Measurements from ENCODE around the gene PCSK2.

Gene PCSK2

DNA sequence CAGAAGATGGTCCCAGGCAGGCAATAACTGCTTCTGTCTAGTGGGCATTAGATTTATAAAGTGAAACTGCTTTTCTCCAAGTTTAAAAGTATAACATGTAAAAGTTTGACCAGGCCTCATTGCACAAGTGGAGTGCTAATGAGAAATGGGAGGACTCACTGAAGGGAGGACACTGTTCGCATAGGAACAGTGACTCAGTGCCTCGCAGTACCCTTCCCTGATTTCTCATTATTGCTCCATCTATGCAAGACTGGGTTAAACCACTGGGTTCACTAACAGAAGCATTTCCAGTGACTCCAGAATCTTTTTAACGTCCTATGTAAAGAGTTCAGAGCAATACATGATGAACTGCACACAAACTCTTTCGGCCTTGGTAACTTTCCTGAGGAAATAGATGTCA lies 79.6 kb downstream of the PCSK2 start:
- H3K27me3 ChIP-seq (ENCODE audit: insufficient read depth, poor library complexity, severe bottlenecking), result peaks cover 2% of the 10 kb centered on the region

DNA sequence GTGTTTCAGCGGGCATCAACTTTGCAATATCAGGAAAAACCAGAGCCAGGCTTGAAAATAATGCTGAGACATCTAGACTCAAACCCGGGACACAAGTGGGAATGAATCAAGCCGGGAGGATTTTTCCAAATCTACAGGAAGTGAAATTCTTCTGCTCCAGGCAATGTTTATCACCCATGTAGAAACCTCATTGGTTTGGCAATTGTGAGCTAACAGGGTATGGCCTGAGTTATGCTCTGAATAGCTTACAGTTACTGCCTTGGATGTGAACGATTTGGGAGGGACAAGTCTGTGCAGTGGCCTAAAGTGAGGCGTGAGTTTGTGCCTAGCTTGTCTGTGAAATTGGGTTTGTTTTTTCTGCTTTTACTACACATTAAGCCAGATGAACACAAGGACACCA lies 87.4 kb downstream of the PCSK2 start:
- H3K27ac ChIP-seq (ENCODE audit: poor library complexity, severe bottlenecking), result no peak overlapping the region
- TF ChIP-seq, protein P1, sequence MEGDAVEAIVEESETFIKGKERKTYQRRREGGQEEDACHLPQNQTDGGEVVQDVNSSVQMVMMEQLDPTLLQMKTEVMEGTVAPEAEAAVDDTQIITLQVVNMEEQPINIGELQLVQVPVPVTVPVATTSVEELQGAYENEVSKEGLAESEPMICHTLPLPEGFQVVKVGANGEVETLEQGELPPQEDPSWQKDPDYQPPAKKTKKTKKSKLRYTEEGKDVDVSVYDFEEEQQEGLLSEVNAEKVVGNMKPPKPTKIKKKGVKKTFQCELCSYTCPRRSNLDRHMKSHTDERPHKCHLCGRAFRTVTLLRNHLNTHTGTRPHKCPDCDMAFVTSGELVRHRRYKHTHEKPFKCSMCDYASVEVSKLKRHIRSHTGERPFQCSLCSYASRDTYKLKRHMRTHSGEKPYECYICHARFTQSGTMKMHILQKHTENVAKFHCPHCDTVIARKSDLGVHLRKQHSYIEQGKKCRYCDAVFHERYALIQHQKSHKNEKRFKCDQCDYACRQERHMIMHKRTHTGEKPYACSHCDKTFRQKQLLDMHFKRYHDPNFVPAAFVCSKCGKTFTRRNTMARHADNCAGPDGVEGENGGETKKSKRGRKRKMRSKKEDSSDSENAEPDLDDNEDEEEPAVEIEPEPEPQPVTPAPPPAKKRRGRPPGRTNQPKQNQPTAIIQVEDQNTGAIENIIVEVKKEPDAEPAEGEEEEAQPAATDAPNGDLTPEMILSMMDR (IDR thresholded peaks at IDR 0.05; ENCODE audit: poor library complexity, severe bottlenecking), result no peak
- DNase-seq (ENCODE audit: low spot score) (no peak), ATAC-seq (ENCODE audit: low read depth) (no peak)
- no peaks in the 10 kb centered on the region for H3K36me3 ChIP-seq (ENCODE audit: low read depth)
- no peaks in the 10 kb centered on the region for H3K4me1 ChIP-seq (ENCODE audit: insufficient read depth, poor library complexity, severe bottlenecking)
- no peak overlapping the region for H3K4me3 ChIP-seq (ENCODE audit: severe bottlenecking)
- no peaks in the 10 kb centered on the region for H3K9me3 ChIP-seq (ENCODE audit: severe bottlenecking)
- H3K27me3 ChIP-seq (ENCODE audit: insufficient read depth, poor library complexity, severe bottlenecking), result peaks cover 45% of the 10 kb centered on the region

More for the DNA sequence above, 79.6 kb downstream of the PCSK2 start:
- Histone ChIP-seq H3K4me3 (ENCODE audit: severe bottlenecking) (no peak overlapping the region), H3K36me3 (ENCODE audit: low read depth) (no peaks in the 10 kb centered on the region), H3K9me3 (ENCODE audit: severe bottlenecking) (no peaks in the 10 kb centered on the region), H3K27ac (ENCODE audit: poor library complexity, severe bottlenecking) (no peak overlapping the region), H3K4me1 (ENCODE audit: insufficient read depth, poor library complexity, severe bottlenecking) (no peaks in the 10 kb centered on the region)
- TF ChIP-seq, protein P1 (IDR thresholded peaks at IDR 0.05; ENCODE audit: poor library complexity, severe bottlenecking), result no peak
- DNase-seq (ENCODE audit: low spot score) (no peak), ATAC-seq (ENCODE audit: low read depth) (no peak)

DNA sequence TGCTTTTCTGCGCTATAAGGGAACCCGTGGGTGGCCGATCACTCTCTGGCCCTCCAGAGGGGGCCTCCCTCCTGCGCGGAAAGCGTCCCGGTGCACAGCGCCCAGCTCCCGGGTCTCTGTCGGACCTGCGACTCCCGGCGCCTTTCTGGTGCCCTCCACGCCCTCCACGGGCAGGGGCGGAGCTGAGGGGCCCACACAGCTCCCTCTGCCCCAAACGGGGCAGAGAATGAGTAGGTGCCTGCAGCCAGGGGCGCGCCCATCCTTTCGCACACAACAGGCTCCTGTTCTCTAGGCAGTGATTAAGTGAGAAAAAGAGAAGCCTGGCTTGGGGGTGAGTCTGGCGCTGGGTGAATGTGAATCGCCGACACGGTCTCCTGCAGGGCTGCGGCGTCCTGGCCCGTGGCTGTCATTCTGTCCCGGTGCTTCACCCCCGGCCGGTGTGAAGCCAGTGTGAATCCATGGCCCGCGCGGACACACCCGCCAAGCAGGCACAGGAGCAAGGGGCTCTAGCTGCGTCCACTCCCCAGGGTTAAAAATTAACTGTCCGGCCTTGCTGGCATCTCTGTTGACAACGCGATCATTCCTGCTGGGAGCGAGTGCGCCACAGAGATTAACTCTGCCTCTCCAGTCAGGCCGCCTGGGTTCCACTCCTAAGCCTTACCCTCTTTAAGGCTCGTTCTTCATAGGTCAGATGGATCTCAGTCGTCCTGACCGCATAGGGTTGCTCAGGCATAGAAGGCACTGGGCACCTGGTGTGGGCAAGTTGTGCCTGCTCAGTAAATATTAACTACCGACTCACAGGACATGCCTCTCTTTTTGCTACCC lies 88.8 kb downstream of the PCSK2 start:
- Histone ChIP-seq H3K4me1 (ENCODE audit: insufficient read depth, poor library complexity, severe bottlenecking) (no peaks in the 10 kb centered on the region), H3K27me3 (ENCODE audit: insufficient read depth, poor library complexity, severe bottlenecking) (peaks cover 53% of the 10 kb centered on the region), H3K9me3 (ENCODE audit: severe bottlenecking) (no peaks in the 10 kb centered on the region), H3K36me3 (ENCODE audit: low read depth) (no peaks in the 10 kb centered on the region), H3K4me3 (ENCODE audit: severe bottlenecking) (no peak overlapping the region), H3K27ac (ENCODE audit: poor library complexity, severe bottlenecking) (no peak overlapping the region)
- TF ChIP-seq, protein P1 (IDR thresholded peaks at IDR 0.05; ENCODE audit: poor library complexity, severe bottlenecking), result no peak
- DNase-seq (ENCODE audit: low spot score) (no peak), ATAC-seq (ENCODE audit: low read depth) (no peak)

DNA sequence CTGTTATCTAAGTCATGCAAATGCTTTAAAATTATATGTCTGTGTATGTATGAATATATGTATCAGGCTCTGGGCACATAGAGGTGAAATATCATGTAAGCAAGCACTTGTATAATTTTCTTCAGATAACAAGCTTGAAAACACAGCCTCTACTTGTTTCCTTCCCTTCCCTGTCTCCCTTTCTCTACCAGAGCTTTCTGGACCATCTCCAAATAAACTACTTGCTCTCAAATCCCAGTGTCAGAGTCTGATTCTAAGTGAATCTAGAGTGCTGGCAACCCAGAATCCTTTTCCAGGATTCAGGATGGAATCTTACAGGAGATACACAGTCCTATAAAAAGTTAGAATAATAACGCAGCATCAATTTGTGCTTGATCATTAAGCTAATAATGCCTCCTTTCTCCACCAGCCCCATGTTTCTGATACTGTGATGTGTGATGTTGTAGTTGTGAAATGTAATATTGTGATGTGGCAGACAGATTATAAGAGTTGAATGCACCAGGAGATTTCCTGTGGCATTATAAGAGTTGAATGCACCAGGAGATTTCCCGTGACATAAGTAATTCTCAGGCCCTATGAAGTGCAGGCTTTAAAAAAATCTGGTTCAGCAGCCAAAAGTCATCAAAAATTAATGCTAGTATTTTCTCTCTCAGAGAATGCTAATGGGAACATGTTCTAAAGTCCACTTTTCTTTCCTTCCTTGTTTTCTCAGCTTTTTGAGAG lies 89.6 kb downstream of the PCSK2 start:
- Histone ChIP-seq H3K4me3 (ENCODE audit: severe bottlenecking) (no peak overlapping the region), H3K27me3 (ENCODE audit: insufficient read depth, poor library complexity, severe bottlenecking) (peaks cover 57% of the 10 kb centered on the region)
- no peak for ATAC-seq (ENCODE audit: low read depth)

More for the DNA sequence above, 89.6 kb downstream of the PCSK2 start:
- Histone ChIP-seq H3K9me3 (ENCODE audit: severe bottlenecking) (no peaks in the 10 kb centered on the region), H3K4me1 (ENCODE audit: insufficient read depth, poor library complexity, severe bottlenecking) (no peaks in the 10 kb centered on the region), H3K27ac (ENCODE audit: poor library complexity, severe bottlenecking) (no peak overlapping the region), H3K36me3 (ENCODE audit: low read depth) (no peaks in the 10 kb centered on the region)
- no peak for DNase-seq (ENCODE audit: low spot score)
- TF ChIP-seq, protein P1 (IDR thresholded peaks at IDR 0.05; ENCODE audit: poor library complexity, severe bottlenecking), result no peak
